DOHH2 (cell line): ENCODE measurements around the gene PRKCE.

Experiments
- CTCF ChIP-seq: fragments of 200-600 bp; sonication (generic); IDR thresholded peaks from one replicate; pipeline ENCODE4 v1.5.1; 2014; ENCODE audit warnings: antibody characterized with exemption, mild to moderate bottlenecking, low read depth, low read length; ENCODE audit not compliant: poor library complexity, severe bottlenecking
- EZH2phosphoT487 ChIP-seq: fragments of 200-600 bp; sonication (generic); IDR thresholded peaks from 2 replicates; pipeline ENCODE4 v1.6.1; 2017; ENCODE audit warnings: borderline replicate concordance, mild to moderate bottlenecking, antibody characterized with exemption, low read length, moderate library complexity, mixed read lengths

- TF ChIP-seq CTCF (no peak), EZH2phosphoT487 (no peak)
Observed at GRCh38 chr2:45954233-45954850, 302.9 kb downstream of the PRKCE start.
